Fibroblast of lung (primary cell): ENCODE data around the gene VWA2. TPM values are rescaled to one million over a fixed set of nuclear protein-coding genes. Genes with fewer than 3 reads are reported as not detected.

Source experiments
- DNase-seq, 2 donors: peaks; one replicate each; pipeline versions ENCODE4 v3.0.0 to v3.0.0-alpha.2; 2010; ENCODE audit warnings: low read depth in 2 of 2
- H2AFZ ChIP-seq: 2 replicates; pipeline ENCODE4 v1.5.1; 2012; ENCODE audit warnings: low read length, control low read depth, inconsistent platforms
- H3K27ac ChIP-seq: 2 replicates; pipeline ENCODE4 v1.5.1; 2011; ENCODE audit warnings: low read length, control low read depth; ENCODE audit not compliant: insufficient read depth
- H3K27me3 ChIP-seq: 2 replicates; pipeline ENCODE4 v1.5.1; 2011; ENCODE audit warnings: mild to moderate bottlenecking, low read length; ENCODE audit not compliant: control insufficient read depth, insufficient read depth
- H3K36me3 ChIP-seq: 2 replicates; pipeline ENCODE4 v1.5.1; 2011; ENCODE audit warnings: low read length; ENCODE audit not compliant: control insufficient read depth, insufficient read depth
- H3K4me1 ChIP-seq: 2 replicates; pipeline ENCODE4 v1.5.1; 2011; ENCODE audit warnings: low read length; ENCODE audit not compliant: control insufficient read depth, insufficient read depth; ENCODE audit errors: extremely low read depth
- H3K4me2 ChIP-seq: 2 replicates; pipeline ENCODE4 v1.5.1; 2011; ENCODE audit warnings: low read length, control low read depth; ENCODE audit not compliant: insufficient read depth; ENCODE audit errors: extremely low read depth
- H3K4me3 ChIP-seq, 4 experiments: fragments of 200-600 bp in 1 of 4; sonication (generic) in 1 of 4; replicated peaks in 1 of 4; 2 replicates each; pipeline ENCODE4 v1.5.1; 2011 to 2016; ENCODE audit warnings: low read length in 4 of 4, low read depth in 3 of 4, mild to moderate bottlenecking in 3 of 4, control low read depth in 2 of 4, inconsistent platforms in 1 of 4, mixed read lengths in 1 of 4; ENCODE audit not compliant: insufficient read depth in 1 of 4; ENCODE audit errors: control extremely low read depth in 1 of 4
- H3K79me2 ChIP-seq: 2 replicates; pipeline ENCODE4 v1.5.1; 2012; ENCODE audit warnings: mild to moderate bottlenecking, low read length, inconsistent platforms; ENCODE audit not compliant: control insufficient read depth, insufficient read depth
- H3K9ac ChIP-seq: 2 replicates; pipeline ENCODE4 v1.5.1; 2011; ENCODE audit warnings: mild to moderate bottlenecking, low read length, control low read depth; ENCODE audit not compliant: insufficient read depth
- H3K9me3 ChIP-seq: 2 replicates; pipeline ENCODE4 v1.5.1; 2012; ENCODE audit warnings: low read depth, low read length; ENCODE audit not compliant: control insufficient read depth, insufficient read depth
- H4K20me1 ChIP-seq: 2 replicates; pipeline ENCODE4 v1.5.1; 2011; ENCODE audit warnings: low read length; ENCODE audit not compliant: control insufficient read depth, insufficient read depth; ENCODE audit errors: extremely low read depth
- CTCF ChIP-seq, 2 donors: IDR thresholded peaks in 1 of 2; conservative IDR thresholded peaks in 1 of 2; 1 replicate in 1 of 2; 2 replicates in 1 of 2; pipeline ENCODE4 v1.5.1; 2011 to 2012; ENCODE audit warnings: low read length in 2 of 2, control low read depth in 1 of 2, inconsistent platforms in 1 of 2, low read depth in 1 of 2, mild to moderate bottlenecking in 1 of 2
- EZH2 ChIP-seq: IDR thresholded peaks from 2 replicates; pipeline ENCODE4 v1.5.1; 2012; ENCODE audit warnings: low read length, control low read depth, mild to moderate bottlenecking; ENCODE audit errors: missing control alignments
- polyA plus RNA-seq, 2 donors: library from polyadenylated mRNA; depleted of rRNA in 1 of 2; stranded (reverse) in 1 of 2; unstranded in 1 of 2; fragments of >200 nt; gene quantifications; 2 replicates each; pipeline ENCODE4 v1.2.1, GENCODE V29; 2011 to 2012; ENCODE audit warnings: missing spikeins in 1 of 2
- total RNA-seq: library from RNA; depleted of rRNA; stranded (reverse); fragments of >200 nt; gene quantifications from 2 replicates; pipeline ENCODE4 v1.2.1, GENCODE V29; 2014

The VWA2 gene
- total and polyA plus RNA-seq, 2 donors (not counting 1 experiment from before 2014, with no cell fraction given): 0.11 to 0.17 TPM

- Histone ChIP-seq H3K79me2 (no peaks in the 10 kb centered on the region), H3K4me1 (peaks cover 17% of the 10 kb centered on the region), H3K36me3 (no peaks in the 10 kb centered on the region), H3K27me3 (no peaks in the 10 kb centered on the region), H2AFZ (no peak overlapping the region), H3K4me3 (no peak overlapping the region), H4K20me1 (no peaks in the 10 kb centered on the region), H3K9ac (no peak overlapping the region), H3K4me2 (no peak overlapping the region), H3K27ac (peak overlapping the region; percentile 73), H3K9me3 (no peaks in the 10 kb centered on the region)
- TF ChIP-seq EZH2: no peak
- DNase-seq: peak in 1 of 2 donors; percentile 24
Observed at GRCh38 chr10:114260366-114260765, 21.3 kb downstream of the VWA2 start.

DNA sequence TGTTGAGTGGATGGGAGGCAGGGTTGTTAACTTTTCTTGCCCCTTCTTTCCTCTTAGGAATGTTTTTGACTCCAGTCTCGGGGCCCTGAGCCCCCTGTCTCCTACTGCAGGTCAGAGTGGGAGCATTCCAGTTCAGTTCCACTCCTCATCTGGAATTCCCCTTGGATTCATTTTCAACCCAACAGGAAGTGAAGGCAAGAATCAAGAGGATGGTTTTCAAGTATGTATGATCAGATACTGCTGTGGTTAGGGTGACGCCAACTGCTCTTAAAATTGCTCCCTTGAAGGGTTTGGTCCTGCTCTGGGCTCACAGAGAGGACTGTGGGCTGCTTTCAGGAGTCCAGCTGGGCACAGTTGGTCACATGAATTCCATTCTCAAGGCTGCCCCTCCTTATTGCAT, 22.0 kb downstream of the VWA2 start:
- TF ChIP-seq CTCF (conservative IDR thresholded peaks at IDR 0.05 in 1 of 2, IDR thresholded peaks at IDR 0.05 in 1 of 2; ENCODE audit: low read depth in 1 of 2, low read length in 2 of 2): no peak
- H3K79me2 ChIP-seq: no peaks in the 10 kb centered on the region
- H2AFZ ChIP-seq: no peak overlapping the region
- no peaks in the 10 kb centered on the region for H3K27me3 ChIP-seq
- H3K36me3 ChIP-seq: no peaks in the 10 kb centered on the region
- no peak overlapping the region for H3K4me3 ChIP-seq
- H4K20me1 ChIP-seq: no peaks in the 10 kb centered on the region
- H3K9ac ChIP-seq: no peak overlapping the region
- H3K4me2 ChIP-seq: no peak overlapping the region
- peaks cover 22% of the 10 kb centered on the region for H3K4me1 ChIP-seq
- DNase-seq: peak; percentile 18 to 93
- no peaks in the 10 kb centered on the region for H3K9me3 ChIP-seq
- no peak overlapping the region for H3K27ac ChIP-seq

DNA sequence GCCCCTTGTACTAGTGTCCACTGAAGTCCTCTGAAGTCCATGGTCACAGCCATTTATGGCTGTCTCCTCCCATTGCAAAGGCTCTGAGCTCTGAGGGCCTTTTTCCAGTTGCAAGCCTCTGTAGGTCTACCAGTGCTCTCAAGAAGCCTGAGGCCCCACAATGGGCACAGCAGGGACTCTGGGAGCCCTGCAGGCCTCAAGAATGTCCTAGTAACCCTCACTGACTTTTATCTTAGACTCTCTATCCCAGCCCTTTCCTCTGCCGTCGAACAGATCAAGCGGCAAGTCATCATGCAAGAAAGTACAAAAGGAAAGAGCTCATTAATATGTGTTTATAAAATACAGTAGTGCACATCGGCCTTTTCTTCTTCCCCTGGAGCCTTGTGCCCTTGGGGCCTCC, 23.4 kb downstream of the VWA2 start:
- Histone ChIP-seq H3K79me2 (no peaks in the 10 kb centered on the region), H3K4me2 (no peak overlapping the region), H3K27me3 (no peaks in the 10 kb centered on the region), H3K9ac (no peak overlapping the region), H2AFZ (no peak overlapping the region), H3K27ac (no peak overlapping the region), H3K36me3 (no peaks in the 10 kb centered on the region), H3K4me3 (no peak overlapping the region), H3K9me3 (no peaks in the 10 kb centered on the region), H4K20me1 (no peaks in the 10 kb centered on the region), H3K4me1 (peaks cover 22% of the 10 kb centered on the region)
- DNase-seq: no peak
- TF ChIP-seq CTCF (conservative IDR thresholded peaks at IDR 0.05 in 1 of 2, IDR thresholded peaks at IDR 0.05 in 1 of 2; ENCODE audit: low read depth in 1 of 2, low read length in 2 of 2): no peak
- TF ChIP-seq EZH2: no peak
